NCI-H146 treated with DMSO at 0.1 percent for 48 hours (cell line): ENCODE data around the gene RNF111.
"Not testable (repeated sequence)": the region's sequence is repeated elsewhere in the genome, so short reads cannot be mapped to it uniquely, and the experiment has no call there.

Experiments used
- DNase-seq: peaks from one replicate; lab custom pipeline; 2025; ENCODE audit not compliant: unreplicated experiment; lab: John Stamatoyannopoulos, UW

The RNF111 gene

GRCh38 chr15:59131456-59131855 lies 144.0 kb downstream of the RNF111 start:
- no peak for DNase-seq

GRCh38 chr15:59131969-59132562 lies 144.6 kb downstream of the RNF111 start:
- no peak for DNase-seq

GRCh38 chr15:59133929-59134427 lies 146.5 kb downstream of the RNF111 start:
- DNase-seq: no peak

- DNase-seq: no peak
Measured at GRCh38 chr15:59137566-59137965, 150.1 kb downstream of the RNF111 start.

GRCh38 chr15:59138243-59138642 lies 150.8 kb downstream of the RNF111 start:
- no peak for DNase-seq

GRCh38 chr15:59140422-59141226 lies 153.2 kb downstream of the RNF111 start:
- no peak for DNase-seq

GRCh38 chr15:59143281-59143680 lies 155.8 kb downstream of the RNF111 start:
- DNase-seq: no peak

- not testable (repeated sequence) for DNase-seq
Measured at GRCh38 chr15:59144594-59144993, 157.1 kb downstream of the RNF111 start.
